Measurements from ENCODE around the gene OR52K1.
"Not testable (repeated sequence)": the region's sequence is repeated elsewhere in the genome, so short reads cannot be mapped to it uniquely, and the experiment has no call there.

The OR52K1 gene

GRCh38 chr11:4491878-4492606 lies 9.6 kb downstream of the OR52K1 start:
- no peak for DNase-seq (ENCODE audit: low read depth)

- no peak for DNase-seq (ENCODE audit: low read depth)
These were observed 11.0 kb downstream of the OR52K1 start for GRCh38 chr11:4493480-4493818.

- no peak for DNase-seq (ENCODE audit: low read depth)
These were observed 13.0 kb downstream of the OR52K1 start for GRCh38 chr11:4495487-4495886.

GRCh38 chr11:4495986-4496385 lies 13.5 kb downstream of the OR52K1 start:
- no peak for DNase-seq (ENCODE audit: low read depth)

- no peak for DNase-seq (ENCODE audit: low read depth)
These were observed 14.3 kb downstream of the OR52K1 start for GRCh38 chr11:4496557-4497248.

- no peak for DNase-seq (ENCODE audit: low read depth)
These were observed 26.4 kb downstream of the OR52K1 start for GRCh38 chr11:4508886-4509285.

- DNase-seq (ENCODE audit: low read depth) = no peak
These were observed 29.1 kb downstream of the OR52K1 start for GRCh38 chr11:4511282-4512245.

GRCh38 chr11:4514196-4514595 lies 31.8 kb downstream of the OR52K1 start:
- no peak for DNase-seq (ENCODE audit: low read depth)

- DNase-seq (ENCODE audit: low read depth) = no peak
These were observed 39.9 kb downstream of the OR52K1 start for GRCh38 chr11:4522339-4522738.

GRCh38 chr11:4522752-4523151 lies 40.3 kb downstream of the OR52K1 start:
- no peak for DNase-seq (ENCODE audit: low read depth)

- DNase-seq (ENCODE audit: low read depth) = no peak
These were observed 41.2 kb downstream of the OR52K1 start for GRCh38 chr11:4523666-4524065.

- no peak for DNase-seq (ENCODE audit: low read depth)
These were observed 45.5 kb downstream of the OR52K1 start for GRCh38 chr11:4527926-4528325.

GRCh38 chr11:4531686-4532085 lies 49.2 kb downstream of the OR52K1 start:
- DNase-seq (ENCODE audit: low read depth) = not testable (repeated sequence)

GRCh38 chr11:4539603-4540219 lies 57.3 kb downstream of the OR52K1 start:
- DNase-seq (ENCODE audit: low read depth) = no peak

- DNase-seq (ENCODE audit: low read depth) = no peak
These were observed 58.6 kb downstream of the OR52K1 start for GRCh38 chr11:4541071-4541470.
